NB4 (cell line): Measurements from ENCODE around the gene ANKIB1.

Source experiments
- POLR2A ChIP-seq: IDR thresholded peaks from 2 replicates; pipeline ENCODE4 v1.6.1; 2011; ENCODE audit warnings: mild to moderate bottlenecking; ENCODE audit not compliant: insufficient read length; ENCODE audit errors: extremely low read depth
- TF ChIP-seq, protein P1 (sequence below): IDR thresholded peaks from one replicate; pipeline ENCODE4 v1.5.1; 2012; ENCODE audit warnings: low read depth, low read length

DNA sequence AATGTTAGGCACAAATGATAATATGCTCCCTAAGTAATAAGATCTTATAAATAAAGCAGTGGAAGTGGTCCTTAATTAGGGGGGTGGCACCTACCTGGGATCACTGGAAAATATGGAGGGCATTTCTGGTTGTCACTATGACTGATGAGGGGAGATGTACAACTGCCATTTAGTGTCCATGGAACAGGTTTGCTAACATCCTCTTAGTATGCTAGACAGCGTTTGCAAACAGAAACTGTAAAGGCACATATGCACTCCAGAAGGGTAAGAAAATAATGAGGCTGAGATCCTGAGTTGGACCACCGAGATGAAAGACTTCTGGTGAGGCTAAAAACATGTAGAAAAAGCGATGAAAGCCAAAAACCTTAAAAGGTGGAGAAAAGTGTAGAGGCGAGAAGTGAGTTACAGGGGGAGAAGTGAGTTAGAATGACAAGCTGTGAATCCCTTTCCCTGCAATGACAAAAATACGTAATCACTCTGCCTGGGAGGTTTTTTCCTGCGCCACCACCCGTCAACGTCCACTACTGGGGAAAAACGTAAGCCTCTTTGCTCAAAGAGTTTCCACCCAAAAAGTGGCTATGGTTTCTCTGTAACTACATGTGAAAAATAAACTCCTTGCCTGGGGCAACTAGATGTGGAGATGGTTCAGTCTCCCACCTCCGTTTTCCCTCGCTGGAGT, 827 bp upstream of the ANKIB1 start:
- TF ChIP-seq, protein P1, sequence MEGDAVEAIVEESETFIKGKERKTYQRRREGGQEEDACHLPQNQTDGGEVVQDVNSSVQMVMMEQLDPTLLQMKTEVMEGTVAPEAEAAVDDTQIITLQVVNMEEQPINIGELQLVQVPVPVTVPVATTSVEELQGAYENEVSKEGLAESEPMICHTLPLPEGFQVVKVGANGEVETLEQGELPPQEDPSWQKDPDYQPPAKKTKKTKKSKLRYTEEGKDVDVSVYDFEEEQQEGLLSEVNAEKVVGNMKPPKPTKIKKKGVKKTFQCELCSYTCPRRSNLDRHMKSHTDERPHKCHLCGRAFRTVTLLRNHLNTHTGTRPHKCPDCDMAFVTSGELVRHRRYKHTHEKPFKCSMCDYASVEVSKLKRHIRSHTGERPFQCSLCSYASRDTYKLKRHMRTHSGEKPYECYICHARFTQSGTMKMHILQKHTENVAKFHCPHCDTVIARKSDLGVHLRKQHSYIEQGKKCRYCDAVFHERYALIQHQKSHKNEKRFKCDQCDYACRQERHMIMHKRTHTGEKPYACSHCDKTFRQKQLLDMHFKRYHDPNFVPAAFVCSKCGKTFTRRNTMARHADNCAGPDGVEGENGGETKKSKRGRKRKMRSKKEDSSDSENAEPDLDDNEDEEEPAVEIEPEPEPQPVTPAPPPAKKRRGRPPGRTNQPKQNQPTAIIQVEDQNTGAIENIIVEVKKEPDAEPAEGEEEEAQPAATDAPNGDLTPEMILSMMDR: no peak
- TF ChIP-seq POLR2A: no peak
